Stimulated activated CD8-positive, alpha-beta memory T cell treated with anti-CD3 and anti-CD28 coated beads, Interleukin-4, amount 100 ng/mL, for 48 hours (primary cell): ENCODE results near the gene NELL1.
"Not testable (repeated sequence)": the region's sequence is repeated elsewhere in the genome, so short reads cannot be mapped to it uniquely, and the experiment has no call there.

Experiments used
- DNase-seq: peaks from one replicate; pipeline ENCODE4 v3.0.0-alpha.2; 2020

NELL1 gene

DNA sequence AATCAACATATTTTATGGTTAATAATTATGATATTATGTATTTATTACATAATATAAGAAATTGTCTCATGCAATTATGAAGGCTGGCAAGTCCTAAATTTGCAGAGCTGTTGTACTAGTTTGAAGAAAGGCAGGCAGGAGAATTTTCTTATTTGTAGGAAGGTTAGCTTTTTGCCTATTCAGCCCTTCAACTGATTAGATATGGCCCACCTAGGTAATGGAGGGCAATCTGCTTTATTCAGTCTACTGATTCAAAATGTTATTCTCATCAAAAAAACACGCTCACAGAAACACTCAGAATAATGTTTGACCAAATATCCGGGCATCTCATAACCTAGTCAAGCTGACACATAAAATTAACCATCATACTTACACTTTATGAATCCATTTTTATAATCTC lies 589.0 kb downstream of the NELL1 start:
- no peak for DNase-seq

DNA sequence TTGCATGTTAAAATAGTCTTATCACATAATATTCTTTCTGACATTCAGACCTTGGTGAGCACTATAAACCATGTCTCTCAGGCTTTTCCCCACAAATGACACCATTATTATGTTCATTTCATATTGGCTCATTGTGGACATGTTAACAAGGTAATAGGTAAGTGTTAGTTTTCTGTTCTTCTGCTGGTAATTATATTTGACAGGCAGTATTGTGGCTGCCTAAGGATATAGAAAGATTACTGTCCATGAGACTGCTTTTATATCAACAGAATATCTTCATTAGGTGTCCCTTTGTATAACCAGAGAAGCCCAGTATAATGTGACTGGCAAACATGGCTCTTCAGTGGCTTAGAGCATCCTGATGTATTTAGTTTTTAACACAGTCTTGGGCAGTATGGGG lies 590.7 kb downstream of the NELL1 start:
- DNase-seq = no peak

DNA sequence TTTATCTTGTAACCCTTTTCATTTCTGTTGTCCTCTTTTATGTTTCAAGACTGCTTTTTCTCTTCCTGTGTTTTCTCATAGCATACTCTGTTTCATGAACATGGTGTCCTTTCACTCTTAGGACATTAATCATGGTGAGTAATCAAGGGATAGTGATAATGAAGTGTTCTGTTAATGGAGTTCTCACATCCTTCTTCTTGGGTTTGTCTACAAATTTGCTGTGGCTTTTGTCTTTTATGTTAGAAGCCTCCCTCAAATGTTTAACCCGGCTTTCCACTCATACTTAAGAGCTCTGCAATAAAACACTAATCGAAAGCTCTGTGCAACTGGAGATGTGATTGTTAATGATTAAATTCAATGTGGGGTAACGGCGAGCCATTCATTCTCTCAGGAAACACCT lies 593.6 kb downstream of the NELL1 start:
- no peak for DNase-seq

DNA sequence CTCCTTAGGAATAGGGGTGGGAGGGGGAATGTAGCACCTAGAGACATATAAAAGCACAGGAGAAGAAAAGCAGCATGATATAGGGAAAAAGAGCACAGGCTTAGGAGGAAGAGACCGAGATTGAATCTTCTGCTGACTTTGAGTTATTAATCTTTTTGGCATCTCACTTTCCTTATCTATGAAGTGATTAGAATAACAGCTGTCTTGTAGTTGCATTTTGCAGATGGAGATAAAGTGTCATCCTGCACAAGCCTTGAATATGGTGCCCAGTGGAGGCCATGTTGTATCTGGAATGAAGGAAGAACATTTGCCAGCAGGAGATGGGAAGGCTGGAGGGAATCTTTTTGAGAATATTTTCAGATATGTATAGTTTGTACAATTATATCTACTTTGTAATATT lies 594.7 kb downstream of the NELL1 start:
- no peak for DNase-seq

DNA sequence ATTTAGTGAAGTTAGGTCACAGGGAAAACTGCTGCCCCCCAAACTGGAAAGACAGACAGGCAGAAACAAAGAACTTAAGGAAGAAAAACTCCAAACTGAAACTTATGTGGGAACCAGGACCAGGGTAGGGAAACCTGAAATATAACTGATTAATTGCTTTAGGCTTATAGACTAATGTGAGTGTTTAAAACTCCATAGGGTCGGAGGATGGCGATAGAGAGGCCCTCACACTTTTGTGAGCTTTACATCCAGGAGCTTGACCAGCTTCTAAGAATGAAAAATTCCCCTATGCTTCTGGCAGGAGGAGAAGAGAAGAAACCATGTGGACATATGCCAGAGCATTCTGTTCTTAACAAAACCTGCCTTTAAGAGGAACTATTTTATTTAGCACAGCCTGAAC lies 598.6 kb downstream of the NELL1 start:
- no peak for DNase-seq

DNA sequence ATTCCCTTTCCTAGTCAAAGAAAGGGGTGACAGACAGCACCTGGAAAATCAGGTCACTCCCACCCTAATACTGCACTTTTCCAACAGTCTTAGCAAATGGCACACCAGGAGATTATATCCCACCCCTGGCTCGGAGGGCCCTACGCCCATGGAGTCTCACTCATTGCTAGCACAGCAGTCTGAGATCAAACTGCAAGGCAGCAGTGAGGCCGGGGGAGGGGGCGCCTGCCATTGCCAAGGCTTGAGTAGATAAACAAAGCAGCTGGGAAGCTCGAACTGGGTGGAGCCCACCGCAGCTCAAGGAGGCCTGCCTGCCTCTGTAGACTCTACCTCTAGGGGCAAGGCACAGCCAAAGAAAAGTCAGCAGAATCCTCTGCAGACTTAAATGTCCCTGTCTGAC lies 602.8 kb downstream of the NELL1 start:
- DNase-seq = not testable (repeated sequence)

DNA sequence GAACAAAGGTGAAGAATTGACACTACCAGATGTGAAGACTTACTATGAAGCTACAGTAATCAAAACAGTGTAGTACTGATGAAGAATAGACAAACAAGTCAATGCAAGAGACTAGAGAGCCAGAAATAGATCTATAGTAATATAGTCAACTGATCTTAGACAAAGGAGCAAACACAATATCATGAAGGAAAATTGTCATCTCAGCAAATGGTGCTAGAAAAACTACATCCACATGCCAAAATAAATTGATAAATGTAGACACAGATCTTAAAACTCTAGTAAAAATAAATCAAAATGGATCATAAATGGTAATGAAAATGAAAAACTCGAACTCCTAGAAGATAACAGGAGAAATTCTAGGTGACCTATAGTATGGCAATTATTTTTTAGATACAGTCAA lies 609.5 kb downstream of the NELL1 start:
- DNase-seq = no peak

DNA sequence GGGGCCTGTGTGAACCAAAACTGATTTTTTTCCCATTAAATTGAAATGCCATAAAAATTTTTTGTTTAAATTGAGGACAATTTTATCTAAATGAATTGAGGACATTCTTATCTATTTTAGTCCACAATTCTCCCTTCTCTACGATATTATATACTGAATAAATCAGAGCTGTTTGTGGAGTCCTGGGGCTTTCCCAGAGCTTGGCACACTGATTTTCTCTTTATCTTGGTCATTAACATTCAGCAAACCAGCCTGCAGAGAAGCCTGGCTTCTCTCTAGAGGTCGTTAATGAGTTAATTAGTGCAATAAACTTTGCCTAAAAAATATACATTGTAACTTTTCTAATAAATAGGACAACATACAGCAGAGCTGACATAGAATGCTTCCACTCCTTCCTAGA lies 615.7 kb downstream of the NELL1 start:
- DNase-seq = no peak

DNA sequence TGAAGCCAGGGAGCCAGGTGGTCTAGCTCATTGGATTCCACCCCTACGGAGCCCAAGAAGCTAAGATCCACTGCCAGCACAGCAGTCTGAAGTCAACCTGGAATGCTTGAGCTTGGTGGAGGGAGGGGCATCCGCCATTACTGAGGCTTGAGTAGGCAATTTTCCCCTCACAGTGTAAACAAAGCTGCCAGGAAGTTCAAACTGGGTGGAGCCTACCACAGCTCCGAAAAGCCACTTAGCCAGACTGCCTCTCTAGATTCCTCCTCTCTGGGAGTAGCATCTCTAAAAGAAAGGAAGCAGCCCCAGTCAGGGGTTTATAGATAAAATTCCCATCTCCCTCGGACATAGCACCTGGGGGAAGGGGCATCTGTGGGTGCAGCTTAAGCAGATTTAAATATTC lies 620.3 kb downstream of the NELL1 start:
- DNase-seq = no peak

DNA sequence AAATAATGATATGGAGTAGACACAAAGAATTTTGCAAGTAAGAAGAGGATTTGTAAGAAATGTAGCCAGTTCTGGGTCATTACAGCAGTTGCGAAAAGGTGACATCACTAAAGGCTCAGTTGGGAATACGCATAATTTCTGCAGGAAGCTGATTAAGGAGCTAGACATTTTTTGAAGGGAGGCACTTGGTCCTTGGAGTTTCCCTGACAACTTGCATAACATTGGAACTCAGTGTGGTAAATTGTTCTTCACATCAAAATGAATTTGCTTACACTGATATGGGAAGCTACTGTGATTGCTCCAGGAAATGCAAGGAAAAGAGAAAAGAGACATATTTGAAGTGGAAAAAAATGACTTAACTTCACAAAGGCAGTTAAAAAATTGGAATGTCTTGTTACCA lies 626.1 kb downstream of the NELL1 start:
- no peak for DNase-seq

DNA sequence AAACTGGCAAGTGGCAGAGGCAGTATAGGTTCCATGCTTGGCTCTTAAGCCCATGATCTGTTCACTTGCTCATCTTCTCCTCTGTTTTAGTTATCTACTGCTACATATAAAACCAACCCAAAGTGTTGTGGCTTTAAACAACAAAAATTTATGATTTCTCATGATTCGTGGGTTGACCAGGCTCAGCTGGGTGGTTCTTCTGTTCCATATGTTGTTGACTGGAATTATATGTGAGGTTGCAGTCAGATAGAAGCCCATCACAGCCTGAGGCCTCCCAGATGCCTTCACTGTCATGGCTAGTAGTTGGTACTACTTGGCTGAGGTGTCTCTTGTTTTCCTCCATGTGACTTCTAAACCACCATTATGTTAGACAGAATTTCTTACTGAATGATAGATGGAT lies 632.6 kb downstream of the NELL1 start:
- DNase-seq = no peak

DNA sequence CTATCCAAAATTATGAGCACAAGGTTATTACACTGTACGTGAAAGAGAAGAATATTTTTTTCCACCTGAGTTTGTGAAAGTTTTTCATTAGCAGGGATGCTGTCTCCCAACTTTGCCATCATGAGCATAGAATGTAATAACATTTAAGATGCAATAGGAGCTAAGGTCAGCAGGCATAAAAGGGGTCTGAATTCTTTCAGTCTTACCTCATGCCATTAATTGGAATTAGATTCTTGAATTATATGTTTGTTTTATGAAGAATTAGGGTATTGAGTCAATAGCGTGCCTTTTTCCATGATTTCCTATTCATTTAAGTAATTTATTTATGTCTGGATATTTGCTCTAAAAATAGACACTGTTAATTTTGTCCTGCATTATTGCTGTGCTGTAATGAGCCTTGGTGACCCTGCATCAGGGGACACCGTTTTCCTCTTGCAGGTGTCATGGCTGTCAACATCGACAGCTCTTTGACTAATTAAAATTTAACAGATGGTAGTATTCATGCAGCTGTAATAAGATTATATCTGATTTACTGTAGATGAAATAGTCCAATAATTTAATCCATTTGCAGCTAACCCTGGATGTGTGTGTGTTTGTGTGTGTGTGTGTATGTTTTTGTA lies 637.5 kb downstream of the NELL1 start:
- no peak for DNase-seq

DNA sequence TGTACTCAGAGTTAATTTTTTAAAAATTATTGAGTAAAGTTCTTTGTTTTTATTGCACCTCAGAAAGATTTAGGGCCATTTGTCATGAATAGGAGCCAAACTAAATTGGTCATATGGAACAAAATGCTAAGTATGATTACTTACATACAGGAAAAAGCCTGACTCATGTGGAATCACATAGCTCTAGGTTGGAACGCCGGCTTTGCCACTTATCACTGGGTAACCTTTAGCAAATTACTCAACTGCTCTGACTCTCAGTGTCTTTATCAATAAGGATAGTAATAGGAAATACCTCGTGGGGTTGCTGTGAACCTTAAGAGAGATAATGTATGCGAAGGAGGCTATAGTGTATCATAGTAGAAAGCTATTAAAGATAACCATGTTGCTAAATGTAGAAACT lies 638.5 kb downstream of the NELL1 start:
- DNase-seq = no peak

DNA sequence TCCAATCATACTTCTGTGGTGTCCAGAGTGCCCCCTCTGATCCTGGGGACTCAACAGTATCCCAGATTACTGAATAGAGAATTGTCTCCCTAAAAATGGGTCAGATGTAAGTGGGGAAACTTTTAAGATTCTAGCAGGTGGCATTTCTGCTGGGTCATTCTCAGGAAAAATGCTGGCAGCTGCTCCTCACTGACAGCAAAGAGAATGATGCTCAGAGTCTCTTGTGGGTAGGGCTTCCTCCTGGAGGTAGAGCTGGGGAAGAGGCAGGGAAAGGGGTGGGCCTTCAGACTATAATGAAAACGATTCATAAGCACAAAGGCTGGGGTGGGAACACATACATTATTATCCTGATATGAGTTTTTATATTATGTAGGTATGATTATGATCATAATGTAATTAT lies 647.2 kb downstream of the NELL1 start:
- no peak for DNase-seq

DNA sequence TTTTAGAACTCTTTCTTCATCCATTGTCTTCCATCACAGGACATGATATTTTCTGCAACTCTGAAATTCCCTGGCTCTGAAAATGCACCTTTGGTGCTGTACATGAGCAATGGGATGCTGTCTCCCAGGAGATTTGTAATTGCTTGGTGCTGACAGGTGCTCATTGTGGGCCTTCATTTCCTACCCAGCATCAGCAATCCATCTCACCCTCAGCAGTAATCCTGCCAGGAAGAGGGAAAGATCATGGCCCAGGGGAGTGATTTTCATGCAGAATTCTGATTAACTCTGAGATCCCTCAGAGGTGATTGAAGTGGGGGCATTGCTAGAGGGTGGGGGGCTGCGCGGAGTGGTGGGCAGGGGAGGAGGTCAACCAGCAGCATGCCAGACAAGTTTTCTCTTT lies 651.7 kb downstream of the NELL1 start:
- DNase-seq = no peak

DNA sequence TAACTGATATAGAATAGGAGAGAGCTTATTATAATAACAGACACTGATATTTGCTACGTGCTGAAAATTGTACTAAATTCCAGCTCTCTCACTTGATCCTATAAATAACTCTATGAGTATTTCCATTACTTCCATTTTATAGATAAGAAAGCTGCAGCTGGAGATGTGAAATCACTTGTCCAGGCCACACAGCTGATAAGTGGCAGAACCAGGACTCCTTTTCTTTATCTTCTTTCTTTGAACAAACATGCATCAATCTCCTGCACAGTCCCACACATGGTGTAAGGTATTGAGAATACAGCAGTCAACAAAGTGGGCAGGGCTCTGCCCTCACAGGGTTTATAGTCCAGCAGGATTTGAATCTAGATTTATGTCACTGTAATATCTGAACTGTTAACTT lies 652.1 kb downstream of the NELL1 start:
- DNase-seq = no peak

DNA sequence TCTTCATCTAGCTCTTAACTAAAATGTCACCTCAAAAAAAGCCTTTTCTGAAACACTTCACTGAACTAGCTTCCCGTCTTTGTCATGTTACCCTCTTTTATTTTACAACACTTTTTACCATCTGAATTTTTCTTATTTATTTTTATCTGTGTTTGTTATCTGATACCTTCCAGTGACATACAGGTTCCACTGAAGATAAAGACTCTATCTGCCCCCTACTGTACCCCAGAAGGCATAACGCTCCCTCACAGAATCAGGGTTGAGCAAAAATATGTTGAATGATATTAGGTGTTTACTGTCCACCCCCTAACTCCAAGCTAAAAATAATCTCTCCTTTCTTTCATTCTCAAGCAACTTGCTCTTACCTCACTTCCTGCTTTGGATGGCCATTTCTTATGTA lies 654.2 kb downstream of the NELL1 start:
- no peak for DNase-seq

DNA sequence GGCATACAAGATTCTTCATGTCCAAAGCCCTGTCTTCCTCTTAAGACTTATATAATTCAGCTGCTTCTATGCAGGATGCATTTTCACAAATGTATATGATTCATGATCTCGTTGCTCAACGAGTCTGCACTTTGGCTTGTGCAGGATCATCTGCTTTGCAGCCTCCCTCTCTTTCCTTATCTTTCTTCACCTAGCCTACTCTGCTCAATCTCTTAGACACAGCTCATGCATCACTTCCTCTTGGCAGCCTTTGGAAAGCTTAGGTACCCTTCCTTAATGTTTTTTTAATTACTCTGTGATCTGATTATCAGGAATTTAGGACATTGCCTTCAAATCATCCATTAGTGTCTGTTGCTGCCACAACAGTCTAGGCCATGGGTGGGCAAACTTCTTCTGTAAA lies 673.8 kb downstream of the NELL1 start:
- no peak for DNase-seq

DNA sequence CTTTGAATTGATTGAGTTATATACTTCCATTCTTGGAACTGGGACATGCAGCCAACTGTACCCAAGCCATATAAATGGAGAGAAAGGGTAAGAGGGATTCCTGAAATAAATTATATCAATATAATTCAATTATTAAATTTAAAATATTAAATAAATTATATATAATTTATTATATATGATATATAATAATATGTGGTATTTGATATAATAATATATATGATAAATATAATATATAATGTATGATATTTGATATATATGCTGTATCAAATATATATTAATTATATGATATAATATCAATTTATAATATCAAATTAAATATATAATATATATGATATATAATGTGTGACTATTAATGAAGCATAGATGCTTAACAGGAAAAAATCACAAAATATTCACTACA lies 677.0 kb downstream of the NELL1 start:
- no peak for DNase-seq

DNA sequence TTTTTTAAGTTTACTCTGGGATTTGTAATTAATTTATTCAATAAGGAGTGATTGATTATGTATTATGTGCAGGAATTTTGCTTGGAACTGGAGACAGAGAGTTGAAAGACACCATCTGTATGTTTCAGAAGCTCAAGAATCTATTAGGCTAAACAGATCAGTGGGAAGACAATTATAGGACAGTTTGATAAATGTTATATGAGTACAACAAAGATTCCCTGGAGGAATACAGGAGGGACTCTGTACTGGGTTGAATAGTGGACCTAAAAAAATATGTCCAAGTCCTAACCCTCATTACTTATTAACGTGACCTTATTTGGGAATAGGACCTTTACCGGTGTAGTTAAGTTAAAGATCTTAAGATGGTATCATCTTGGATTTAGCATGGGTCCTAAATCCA lies 681.2 kb downstream of the NELL1 start:
- no peak for DNase-seq

DNA sequence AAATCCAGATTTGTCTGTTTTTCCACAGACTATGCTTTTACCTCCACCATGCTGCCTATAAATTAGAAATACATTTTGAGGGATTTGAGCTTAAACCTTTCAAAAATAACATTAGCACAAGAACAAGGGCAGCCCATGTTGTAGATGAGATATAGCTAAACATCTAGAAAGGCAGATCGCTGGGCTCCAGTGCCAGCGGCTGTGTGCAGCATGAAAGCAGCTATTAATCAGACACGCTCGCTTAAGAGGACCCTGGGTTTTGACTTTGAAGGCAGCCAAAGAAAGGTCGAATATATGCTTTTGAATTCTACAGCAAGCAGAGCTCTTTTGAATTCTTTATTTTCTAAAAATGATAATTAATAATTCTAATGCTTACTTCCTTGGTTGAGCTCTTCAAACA lies 684.0 kb downstream of the NELL1 start:
- no peak for DNase-seq

DNA sequence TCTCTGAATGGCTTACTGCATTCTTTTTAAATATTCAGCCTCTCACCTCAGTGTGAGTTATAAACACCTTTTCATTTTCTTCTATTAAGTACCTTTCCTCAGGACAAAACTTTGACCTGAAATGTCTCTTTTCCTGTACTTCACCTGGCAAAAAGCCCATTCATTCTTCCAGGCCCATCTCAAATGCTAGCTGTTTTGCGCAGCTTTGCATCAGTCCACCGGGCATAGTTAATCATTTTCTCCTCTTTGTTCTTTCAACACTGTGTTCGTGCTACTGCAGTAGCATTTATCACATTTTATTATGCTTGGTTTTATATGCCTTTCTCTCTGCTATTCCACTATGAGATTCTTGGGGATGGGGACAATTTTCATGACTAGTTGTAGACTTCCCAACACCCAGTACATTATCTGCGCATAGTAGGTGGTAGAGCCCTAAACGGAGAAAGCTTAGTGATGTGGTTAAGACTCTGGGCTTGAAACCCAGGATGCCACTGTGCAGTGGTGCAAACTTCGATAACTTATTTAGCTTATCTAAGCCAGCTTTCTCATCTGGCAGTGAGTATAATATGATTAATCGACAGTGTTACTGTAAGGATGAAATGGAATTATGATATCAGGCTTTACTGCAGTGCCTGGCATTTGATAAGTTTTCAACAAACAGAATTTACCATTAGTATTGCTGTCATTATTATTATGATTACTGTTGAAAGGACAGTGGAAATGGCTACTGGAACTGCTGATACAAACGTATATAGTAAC lies 695.7 kb downstream of the NELL1 start:
- DNase-seq = no peak

DNA sequence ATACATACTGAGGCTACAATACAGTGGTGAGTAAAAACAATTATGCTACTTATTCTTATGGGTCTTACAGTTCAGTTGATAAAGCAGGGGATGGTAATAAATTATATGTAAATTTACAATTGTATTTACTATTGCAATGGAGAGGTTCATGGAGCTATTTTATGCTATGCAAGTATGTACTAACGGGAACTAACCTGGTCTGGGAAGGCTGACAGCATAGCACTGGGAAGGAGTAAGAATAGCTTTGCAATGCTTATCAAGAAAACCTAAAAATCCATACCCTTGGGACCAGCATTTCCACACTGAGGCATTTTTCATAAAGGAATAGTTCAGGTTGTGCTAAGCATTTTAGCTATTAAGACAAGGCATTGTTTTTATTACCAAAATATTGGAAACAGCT lies 700.6 kb downstream of the NELL1 start:
- no peak for DNase-seq

DNA sequence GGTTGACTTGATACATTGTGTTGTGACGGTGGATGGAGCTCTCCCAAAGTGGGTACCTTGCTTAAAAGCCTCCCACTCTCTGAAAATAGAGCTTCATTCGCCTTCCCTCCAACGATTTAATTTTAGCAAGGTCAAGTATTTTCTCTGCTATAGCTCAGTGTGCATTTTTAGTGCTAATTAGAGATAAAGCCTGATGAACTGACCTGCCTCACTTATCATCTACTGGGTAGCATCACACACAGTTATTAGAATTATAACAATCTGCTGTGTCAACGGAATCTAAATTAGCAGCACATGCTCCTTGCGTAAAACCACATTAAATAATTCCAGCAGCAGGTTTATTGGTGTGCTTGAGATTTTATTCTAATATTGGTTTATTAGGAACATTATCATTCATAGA lies 701.7 kb downstream of the NELL1 start:
- DNase-seq = no peak

DNA sequence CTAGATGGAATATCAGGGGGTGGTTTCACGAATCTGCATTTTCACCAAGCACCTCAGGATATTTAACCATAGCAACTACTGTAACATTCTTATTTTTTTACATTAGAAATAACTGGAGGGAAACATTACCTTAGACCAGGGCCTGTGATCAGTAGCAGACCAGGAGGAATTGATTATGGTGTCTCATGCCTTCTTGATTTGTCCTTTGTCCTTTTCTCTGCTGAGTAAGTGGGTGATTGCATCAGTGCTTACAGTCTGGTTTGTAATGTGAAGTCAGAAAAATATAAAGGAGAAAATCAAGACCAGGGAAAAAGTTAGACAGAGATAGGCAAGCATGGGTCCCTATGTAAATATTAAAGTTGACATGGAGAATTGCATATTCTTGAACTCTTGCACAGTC lies 703.3 kb downstream of the NELL1 start:
- DNase-seq = no peak
